Keratinocyte (primary cell): ENCODE measurements around the gene LRRC27. TPM values are rescaled to one million over a fixed set of nuclear protein-coding genes. Genes with fewer than 3 reads are reported as not detected.
A peak's percentile ranks its signal among the peaks of the same experiment; 100 is the strongest.

Experiments used
- DNase-seq: peaks from one replicate; pipeline ENCODE4 v3.0.0-alpha.2; 2011; ENCODE audit warnings: low read depth, missing footprints, low spot score
- FAIRE-seq: peaks from 2 replicates; lab custom pipeline; 2011; peaks lifted over from hg19 to GRCh38; lab: Jason Lieb, UNC
- H2AFZ ChIP-seq: 2 replicates; pipeline ENCODE4 v1.6.0; 2012; ENCODE audit warnings: low read length, control low read depth, inconsistent platforms; ENCODE audit not compliant: control insufficient read depth
- H3K27ac ChIP-seq: 2 replicates; pipeline ENCODE4 v1.5.1; 2011; ENCODE audit warnings: low read length; ENCODE audit not compliant: control insufficient read depth, insufficient read depth
- H3K27me3 ChIP-seq: 3 replicates; pipeline ENCODE4 v1.6.0; 2011; ENCODE audit warnings: low read length; ENCODE audit not compliant: control insufficient read depth, insufficient read depth; ENCODE audit errors: extremely low read depth
- H3K36me3 ChIP-seq, 2 experiments: 2 replicates in 1 of 2; 3 replicates in 1 of 2; pipeline ENCODE4 v1.5.1; 2011; ENCODE audit warnings: low read length in 2 of 2, mild to moderate bottlenecking in 1 of 2; ENCODE audit not compliant: control insufficient read depth in 2 of 2, insufficient read depth in 2 of 2; ENCODE audit errors: extremely low read depth in 1 of 2
- H3K4me1 ChIP-seq: 3 replicates; pipeline ENCODE4 v1.5.1; 2011; ENCODE audit warnings: low read length; ENCODE audit not compliant: control insufficient read depth, insufficient read depth; ENCODE audit errors: extremely low read depth
- H3K4me2 ChIP-seq: 3 replicates; pipeline ENCODE4 v1.6.0; 2011; ENCODE audit warnings: low read depth, low read length; ENCODE audit not compliant: control insufficient read depth, insufficient read depth; ENCODE audit errors: extremely low read depth
- H3K4me3 ChIP-seq, 3 experiments: fragments of 200-600 bp in 1 of 3; sonication (generic) in 1 of 3; 2 replicates in 2 of 3; 3 replicates in 1 of 3; pipeline ENCODE4 v1.5.1; 2011 to 2016; ENCODE audit warnings: low read length in 3 of 3, mild to moderate bottlenecking in 3 of 3, control low read depth in 2 of 3, inconsistent platforms in 1 of 3, low read depth in 1 of 3, mixed read lengths in 1 of 3, mixed run types in 1 of 3, moderate library complexity in 1 of 3; ENCODE audit not compliant: control insufficient read depth in 2 of 3, insufficient read depth in 2 of 3; ENCODE audit errors: extremely low read depth in 1 of 3
- H3K79me2 ChIP-seq: 2 replicates; pipeline ENCODE4 v1.6.0; 2012; ENCODE audit warnings: low read length; ENCODE audit not compliant: control insufficient read depth, insufficient read depth
- H3K9ac ChIP-seq: 3 replicates; pipeline ENCODE4 v1.6.0; 2011; ENCODE audit warnings: low read length; ENCODE audit not compliant: control insufficient read depth, insufficient read depth; ENCODE audit errors: extremely low read depth
- H3K9me1 ChIP-seq: 3 replicates; pipeline ENCODE4 v1.6.0; 2011; ENCODE audit warnings: low read length; ENCODE audit not compliant: control insufficient read depth, insufficient read depth; ENCODE audit errors: extremely low read depth
- H3K9me3 ChIP-seq: 2 replicates; pipeline ENCODE4 v1.5.1; 2012; ENCODE audit warnings: low read depth, low read length; ENCODE audit not compliant: control insufficient read depth
- H4K20me1 ChIP-seq: 3 replicates; pipeline ENCODE4 v1.6.0; 2011; ENCODE audit warnings: low read length; ENCODE audit not compliant: control insufficient read depth, insufficient read depth; ENCODE audit errors: extremely low read depth
- EZH2 ChIP-seq: IDR thresholded peaks from one replicate; pipeline ENCODE4 v1.6.1; 2012; ENCODE audit warnings: inconsistent platforms, mild to moderate bottlenecking, low read length, moderate library complexity
- dilution Hi-C: fragments of 300-500 bp; cut with MboI; formaldehyde crosslinking; loops from one replicate; pipeline ENCODE4 v1.7.0; 2020; ENCODE audit warnings: low sequenced_read_pairs; ENCODE audit not compliant: extremely low pct_ligation_motif_present
- polyA plus RNA-seq, 5 experiments: library from polyadenylated mRNA; depleted of rRNA in 3 of 5; stranded (reverse) in 3 of 5; stranded (forward) in 1 of 5; unstranded in 1 of 5; fragments of >200 nt; gene quantifications; 1 replicate in 1 of 5; 2 replicates in 3 of 5; 3 replicates in 1 of 5; pipeline versions ENCODE4 v1.2.1 to v1.2.3, GENCODE V29; 2011 to 2012; ENCODE audit warnings: missing spikeins in 2 of 5, low read depth in 1 of 5, low replicate concordance in 1 of 5
- TF ChIP-seq, protein P1 (sequence below), 3 experiments: IDR thresholded peaks in 1 of 3; conservative IDR thresholded peaks in 1 of 3; optimal IDR thresholded peaks in 1 of 3; 2 replicates in 2 of 3; 3 replicates in 1 of 3; pipeline versions ENCODE3 to v1.5.1; 2011; ENCODE audit warnings: low read length in 3 of 3, mild to moderate bottlenecking in 3 of 3, moderate library complexity in 2 of 3, control low read depth in 1 of 3, inconsistent platforms in 1 of 3; ENCODE audit not compliant: insufficient read depth in 2 of 3; ENCODE audit errors: extremely low read depth in 1 of 3

The LRRC27 gene
- polyA plus RNA-seq, 1 donor (not counting 4 experiments of a cell fraction or from before 2014, with no cell fraction given), result 3.0 TPM

DNA sequence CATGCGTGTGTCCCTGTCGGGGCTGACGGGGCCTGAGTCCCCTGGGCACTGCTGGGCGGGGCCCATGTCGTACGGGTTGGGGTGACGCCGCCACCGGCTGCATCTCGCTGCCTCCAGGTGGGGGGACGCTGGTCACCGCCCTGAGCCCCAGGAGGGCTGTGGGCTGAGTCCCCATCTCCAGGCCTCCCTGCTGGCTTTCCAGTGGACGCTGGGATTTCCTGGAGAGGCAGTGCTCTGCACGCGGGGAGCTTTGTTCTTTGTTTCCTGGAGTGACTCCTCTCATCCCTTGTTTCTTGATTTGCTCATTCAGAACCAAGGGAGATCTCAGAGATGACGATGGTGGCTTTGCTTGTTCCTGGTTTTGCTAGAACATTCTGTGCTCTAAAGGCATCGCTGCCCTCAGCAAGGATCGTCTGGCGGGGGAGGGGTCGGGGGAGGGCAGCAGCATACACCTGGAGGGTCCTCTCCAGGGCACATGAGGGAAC is 86.0 kb downstream of the LRRC27 start:
- H3K79me2 ChIP-seq, result peaks cover 5% of the 10 kb centered on the region
- H3K4me1 ChIP-seq, result peaks cover 31% of the 10 kb centered on the region
- no peak for FAIRE-seq
- no peak overlapping the region for H3K27ac ChIP-seq
- DNase-seq, result no peak
- H3K4me3 ChIP-seq, result no peak overlapping the region
- TF ChIP-seq, protein P1, sequence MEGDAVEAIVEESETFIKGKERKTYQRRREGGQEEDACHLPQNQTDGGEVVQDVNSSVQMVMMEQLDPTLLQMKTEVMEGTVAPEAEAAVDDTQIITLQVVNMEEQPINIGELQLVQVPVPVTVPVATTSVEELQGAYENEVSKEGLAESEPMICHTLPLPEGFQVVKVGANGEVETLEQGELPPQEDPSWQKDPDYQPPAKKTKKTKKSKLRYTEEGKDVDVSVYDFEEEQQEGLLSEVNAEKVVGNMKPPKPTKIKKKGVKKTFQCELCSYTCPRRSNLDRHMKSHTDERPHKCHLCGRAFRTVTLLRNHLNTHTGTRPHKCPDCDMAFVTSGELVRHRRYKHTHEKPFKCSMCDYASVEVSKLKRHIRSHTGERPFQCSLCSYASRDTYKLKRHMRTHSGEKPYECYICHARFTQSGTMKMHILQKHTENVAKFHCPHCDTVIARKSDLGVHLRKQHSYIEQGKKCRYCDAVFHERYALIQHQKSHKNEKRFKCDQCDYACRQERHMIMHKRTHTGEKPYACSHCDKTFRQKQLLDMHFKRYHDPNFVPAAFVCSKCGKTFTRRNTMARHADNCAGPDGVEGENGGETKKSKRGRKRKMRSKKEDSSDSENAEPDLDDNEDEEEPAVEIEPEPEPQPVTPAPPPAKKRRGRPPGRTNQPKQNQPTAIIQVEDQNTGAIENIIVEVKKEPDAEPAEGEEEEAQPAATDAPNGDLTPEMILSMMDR (optimal IDR thresholded peaks at IDR 0.05 in 1 of 3, IDR thresholded peaks at IDR 0.05 in 1 of 3, conservative IDR thresholded peaks at IDR 0.05 in 1 of 3; ENCODE audit: extremely low read depth in 1 of 3, insufficient read depth in 2 of 3, low read length in 3 of 3), result no peak
- no peak for TF ChIP-seq EZH2
- dilution Hi-C loops, result no loop called here
- H3K9me3 ChIP-seq, result no peaks in the 10 kb centered on the region
- no peaks in the 10 kb centered on the region for H3K27me3 ChIP-seq
- H3K9me1 ChIP-seq, result no peaks in the 10 kb centered on the region
- H3K9ac ChIP-seq, result no peak overlapping the region
- H3K36me3 ChIP-seq, result peaks cover 0 to 8% of the 10 kb centered on the region in 2 experiments
- no peaks in the 10 kb centered on the region for H4K20me1 ChIP-seq
- no peak overlapping the region for H3K4me2 ChIP-seq
- no peak overlapping the region for H2AFZ ChIP-seq

DNA sequence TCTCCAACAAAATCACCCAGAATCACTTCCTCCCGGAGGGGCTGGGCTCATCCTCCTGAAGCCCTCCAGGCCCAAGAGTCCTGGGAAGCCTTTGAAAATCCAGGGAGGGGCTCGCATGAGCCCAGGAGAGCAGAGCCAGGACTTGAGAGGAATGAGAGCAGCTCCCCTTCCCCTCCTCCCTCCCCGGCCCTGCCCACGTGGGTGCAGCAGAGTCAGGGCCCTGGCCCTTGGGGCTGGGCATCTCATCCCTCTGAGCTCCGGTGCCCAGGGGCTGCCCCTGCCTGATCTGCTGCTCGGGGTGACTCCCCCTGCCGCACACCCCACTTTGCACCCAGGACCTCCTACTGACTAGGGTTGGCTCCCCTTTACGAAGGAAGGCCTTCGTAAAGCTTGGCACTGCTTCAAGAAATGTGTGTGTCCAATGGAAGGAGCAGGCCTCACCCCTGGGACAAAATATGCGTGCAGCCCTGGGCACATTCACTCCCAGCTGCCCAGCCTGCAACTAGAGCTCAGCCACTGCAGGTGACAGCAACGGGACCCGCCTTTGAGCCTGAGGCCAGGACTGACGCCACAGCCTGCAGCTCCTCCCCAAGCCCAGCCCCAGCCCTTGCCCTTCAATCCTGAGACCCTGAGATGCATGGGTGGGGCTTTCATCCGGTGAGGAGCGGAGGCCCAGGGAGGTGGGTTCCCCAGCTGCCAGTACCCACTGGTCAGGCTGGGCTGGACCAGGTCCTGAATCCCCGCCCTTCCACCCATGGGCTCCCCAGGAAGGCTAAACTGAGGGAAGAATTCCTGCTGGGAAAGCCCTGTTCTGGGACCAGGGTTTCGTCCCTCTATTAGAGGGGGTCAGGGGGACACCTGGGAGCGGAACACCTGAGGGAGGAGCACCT is 86.8 kb downstream of the LRRC27 start:
- no peak overlapping the region for H3K4me2 ChIP-seq
- DNase-seq, result no peak
- H3K9me1 ChIP-seq, result no peaks in the 10 kb centered on the region
- dilution Hi-C loops, result no loop called here
- no peaks in the 10 kb centered on the region for H4K20me1 ChIP-seq
- H3K9ac ChIP-seq, result peak overlapping the region; percentile 22
- peaks cover 23% of the 10 kb centered on the region for H3K4me1 ChIP-seq
- peaks cover 5% of the 10 kb centered on the region for H3K79me2 ChIP-seq
- TF ChIP-seq, protein P1 (optimal IDR thresholded peaks at IDR 0.05 in 1 of 3, IDR thresholded peaks at IDR 0.05 in 1 of 3, conservative IDR thresholded peaks at IDR 0.05 in 1 of 3; ENCODE audit: extremely low read depth in 1 of 3, insufficient read depth in 2 of 3, low read length in 3 of 3), result no peak
- no peak for TF ChIP-seq EZH2
- H3K36me3 ChIP-seq, result peaks cover 0 to 8% of the 10 kb centered on the region in 2 experiments
- H3K27me3 ChIP-seq, result no peaks in the 10 kb centered on the region
- H3K27ac ChIP-seq, result peak overlapping the region; percentile 31
- H3K4me3 ChIP-seq, result no peak overlapping the region
- H3K9me3 ChIP-seq, result no peaks in the 10 kb centered on the region
- FAIRE-seq, result no peak
- no peak overlapping the region for H2AFZ ChIP-seq
